PC-9 (cell line): Measurements from ENCODE around the gene CHRNA7.

Source experiments
- EZH2 ChIP-seq: fragments of 200-600 bp; sonication (generic); IDR thresholded peaks from 2 replicates; pipeline ENCODE4 v1.8.0; 2017; ENCODE audit warnings: antibody characterized with exemption, low read depth
- TF ChIP-seq, protein P1 (sequence below): fragments of 200-600 bp; sonication (generic); conservative IDR thresholded peaks from 2 replicates; pipeline ENCODE4 v1.6.1; 2017; ENCODE audit warnings: mixed run types, antibody characterized with exemption, mild to moderate bottlenecking, moderate library complexity

DNA sequence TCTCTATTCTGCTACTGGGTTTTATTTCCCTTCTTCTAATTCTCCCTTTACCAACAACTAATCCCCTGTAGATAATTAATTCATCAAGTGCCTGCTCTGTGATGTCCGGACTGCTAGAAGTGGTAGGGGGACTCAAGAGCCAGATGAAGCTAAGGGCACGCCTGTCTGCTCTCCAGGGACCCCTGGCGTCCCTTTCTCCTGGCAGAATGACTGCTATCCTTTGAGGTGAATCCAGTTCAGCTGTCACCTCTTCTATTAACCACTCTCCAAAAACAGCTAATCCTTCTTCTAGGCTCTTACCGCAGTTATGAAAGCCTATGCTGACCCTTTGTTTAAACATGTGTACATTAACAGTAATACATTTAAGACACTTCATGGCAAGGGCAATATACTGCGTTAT is 1.4 kb upstream of the CHRNA7 start:
- TF ChIP-seq, protein P1, sequence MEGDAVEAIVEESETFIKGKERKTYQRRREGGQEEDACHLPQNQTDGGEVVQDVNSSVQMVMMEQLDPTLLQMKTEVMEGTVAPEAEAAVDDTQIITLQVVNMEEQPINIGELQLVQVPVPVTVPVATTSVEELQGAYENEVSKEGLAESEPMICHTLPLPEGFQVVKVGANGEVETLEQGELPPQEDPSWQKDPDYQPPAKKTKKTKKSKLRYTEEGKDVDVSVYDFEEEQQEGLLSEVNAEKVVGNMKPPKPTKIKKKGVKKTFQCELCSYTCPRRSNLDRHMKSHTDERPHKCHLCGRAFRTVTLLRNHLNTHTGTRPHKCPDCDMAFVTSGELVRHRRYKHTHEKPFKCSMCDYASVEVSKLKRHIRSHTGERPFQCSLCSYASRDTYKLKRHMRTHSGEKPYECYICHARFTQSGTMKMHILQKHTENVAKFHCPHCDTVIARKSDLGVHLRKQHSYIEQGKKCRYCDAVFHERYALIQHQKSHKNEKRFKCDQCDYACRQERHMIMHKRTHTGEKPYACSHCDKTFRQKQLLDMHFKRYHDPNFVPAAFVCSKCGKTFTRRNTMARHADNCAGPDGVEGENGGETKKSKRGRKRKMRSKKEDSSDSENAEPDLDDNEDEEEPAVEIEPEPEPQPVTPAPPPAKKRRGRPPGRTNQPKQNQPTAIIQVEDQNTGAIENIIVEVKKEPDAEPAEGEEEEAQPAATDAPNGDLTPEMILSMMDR: no peak
- no peak for TF ChIP-seq EZH2
